Measurements from ENCODE around the gene MPZ. TPM values are rescaled to one million over a fixed set of nuclear protein-coding genes. Genes with fewer than 3 reads are reported as not detected.

MPZ gene
- total and polyA plus RNA-seq, 10 of the 15 experiments (the other 5 are each of a cell fraction or from before 2014, with no cell fraction given): 0.09 to 6.9 (median 4.7) TPM

DNA sequence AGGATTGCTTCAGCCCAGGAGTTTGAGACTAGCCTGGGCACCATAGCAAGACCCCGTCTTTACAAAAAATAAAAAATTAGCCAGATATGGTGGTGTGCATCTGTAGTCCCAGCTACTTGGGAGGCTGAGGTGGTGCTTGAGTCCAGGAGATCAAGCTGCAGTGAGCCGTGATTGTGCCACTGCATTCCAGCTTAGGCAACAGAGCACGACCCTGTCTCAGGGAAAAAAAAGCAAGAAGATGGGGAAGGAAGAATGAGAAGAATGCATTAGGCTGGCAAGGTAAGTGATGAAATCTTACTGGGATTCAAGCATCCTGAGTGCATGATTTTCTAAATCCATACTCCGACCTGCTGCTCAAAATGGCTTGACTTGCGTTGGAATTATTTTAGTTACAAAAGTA, 44.5 kb downstream of the MPZ start:
- peaks cover 12% of the 10 kb centered on the region for H3K4me1 ChIP-seq (ENCODE audit: control insufficient read depth, insufficient read depth, low read length)
- H3K4me2 ChIP-seq (ENCODE audit: control insufficient read depth, insufficient read depth): no peak overlapping the region
- ChIA-PET RAD21 (ENCODE audit: unreplicated experiment) (no interaction called here), POLR2A (interaction anchor here (0.6 to 1.0 kb wide), 2 partner anchors 83 kb away, joined by 3 to 4 read pairs; no protein-coding TSS in a partner anchor), SMC1A (ENCODE audit: uncharacterized antibody, unreplicated experiment) (no interaction called here), CTCF (interaction anchor here (0.6 to 2.0 kb wide), 2 partner anchors 20 to 29 kb away, joined by 3 to 7 read pairs; no protein-coding TSS in a partner anchor)
- DNase-seq (ENCODE audit: low read depth, low spot score): no peak
- intact Hi-C loops (cut with micrococcal nuclease; ENCODE audit: unreplicated experiment) (no loop called here), in situ Hi-C loops (cut with MboI) (no loop called here)
- no peak overlapping the region for H2AFZ ChIP-seq (ENCODE audit: control insufficient read depth, low read depth, low read length)
- H3K27me3 ChIP-seq (replicated peaks in 1 of 2; ENCODE audit: control insufficient read depth in 2 of 2, insufficient read depth in 2 of 2, low read length in 1 of 2): no peaks in the 10 kb centered on the region; a peak in 1 of 4 replicates
- FAIRE-seq: no peak
- ATAC-seq: no peak
- no peaks in the 10 kb centered on the region for H3K9me3 ChIP-seq (replicated peaks; ENCODE audit: control insufficient read depth, insufficient read depth, low read length)
- H3K27ac ChIP-seq (ENCODE audit: control insufficient read depth, insufficient read depth): no peak overlapping the region
- no peak overlapping the region for H3K9ac ChIP-seq (ENCODE audit: control insufficient read depth, insufficient read depth, low read length)
- H3K79me2 ChIP-seq (ENCODE audit: control insufficient read depth, insufficient read depth, low read length): no peaks in the 10 kb centered on the region
- BruUV-seq (replicated peaks): no TSS peak
- no peaks in the 10 kb centered on the region for H4K20me1 ChIP-seq (ENCODE audit: control insufficient read depth, insufficient read depth)
- no peaks in the 10 kb centered on the region for H3K36me3 ChIP-seq (ENCODE audit: control insufficient read depth in 2 of 2, insufficient read depth in 2 of 2, low read length in 1 of 2)
- H3K4me3 ChIP-seq: no peak overlapping the region
- 46% methylated on average over 5 of the region's 5 CpGs for WGBS (ENCODE audit: insufficient coverage, insufficient replicate concordance, low lambda C conversion rate, missing lambda C conversion rate)
- no peak for TF ChIP-seq IKZF1 (conservative IDR thresholded peaks at IDR 0.05)
- no peak for TF ChIP-seq SMAD1 (IDR thresholded peaks at IDR 0.05; ENCODE audit: low read depth, partially characterized antibody)
- TF ChIP-seq, protein P1, sequence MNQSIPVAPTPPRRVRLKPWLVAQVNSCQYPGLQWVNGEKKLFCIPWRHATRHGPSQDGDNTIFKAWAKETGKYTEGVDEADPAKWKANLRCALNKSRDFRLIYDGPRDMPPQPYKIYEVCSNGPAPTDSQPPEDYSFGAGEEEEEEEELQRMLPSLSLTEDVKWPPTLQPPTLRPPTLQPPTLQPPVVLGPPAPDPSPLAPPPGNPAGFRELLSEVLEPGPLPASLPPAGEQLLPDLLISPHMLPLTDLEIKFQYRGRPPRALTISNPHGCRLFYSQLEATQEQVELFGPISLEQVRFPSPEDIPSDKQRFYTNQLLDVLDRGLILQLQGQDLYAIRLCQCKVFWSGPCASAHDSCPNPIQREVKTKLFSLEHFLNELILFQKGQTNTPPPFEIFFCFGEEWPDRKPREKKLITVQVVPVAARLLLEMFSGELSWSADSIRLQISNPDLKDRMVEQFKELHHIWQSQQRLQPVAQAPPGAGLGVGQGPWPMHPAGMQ (IDR thresholded peaks at IDR 0.05; ENCODE audit: borderline replicate concordance): no peak
- TF ChIP-seq EGR1 (IDR thresholded peaks at IDR 0.05; ENCODE audit: borderline replicate concordance in 1 of 2, low read depth in 2 of 2, low read length in 2 of 2): no peak
- TF ChIP-seq, protein P2, sequence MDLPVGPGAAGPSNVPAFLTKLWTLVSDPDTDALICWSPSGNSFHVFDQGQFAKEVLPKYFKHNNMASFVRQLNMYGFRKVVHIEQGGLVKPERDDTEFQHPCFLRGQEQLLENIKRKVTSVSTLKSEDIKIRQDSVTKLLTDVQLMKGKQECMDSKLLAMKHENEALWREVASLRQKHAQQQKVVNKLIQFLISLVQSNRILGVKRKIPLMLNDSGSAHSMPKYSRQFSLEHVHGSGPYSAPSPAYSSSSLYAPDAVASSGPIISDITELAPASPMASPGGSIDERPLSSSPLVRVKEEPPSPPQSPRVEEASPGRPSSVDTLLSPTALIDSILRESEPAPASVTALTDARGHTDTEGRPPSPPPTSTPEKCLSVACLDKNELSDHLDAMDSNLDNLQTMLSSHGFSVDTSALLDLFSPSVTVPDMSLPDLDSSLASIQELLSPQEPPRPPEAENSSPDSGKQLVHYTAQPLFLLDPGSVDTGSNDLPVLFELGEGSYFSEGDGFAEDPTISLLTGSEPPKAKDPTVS (IDR thresholded peaks at IDR 0.05; ENCODE audit: low read depth, low read length): no peak
- TF ChIP-seq, protein P3, sequence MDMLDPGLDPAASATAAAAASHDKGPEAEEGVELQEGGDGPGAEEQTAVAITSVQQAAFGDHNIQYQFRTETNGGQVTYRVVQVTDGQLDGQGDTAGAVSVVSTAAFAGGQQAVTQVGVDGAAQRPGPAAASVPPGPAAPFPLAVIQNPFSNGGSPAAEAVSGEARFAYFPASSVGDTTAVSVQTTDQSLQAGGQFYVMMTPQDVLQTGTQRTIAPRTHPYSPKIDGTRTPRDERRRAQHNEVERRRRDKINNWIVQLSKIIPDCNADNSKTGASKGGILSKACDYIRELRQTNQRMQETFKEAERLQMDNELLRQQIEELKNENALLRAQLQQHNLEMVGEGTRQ (IDR thresholded peaks at IDR 0.05; ENCODE audit: borderline replicate concordance, low read depth, low read length): no peak
- TF ChIP-seq, protein P4, sequence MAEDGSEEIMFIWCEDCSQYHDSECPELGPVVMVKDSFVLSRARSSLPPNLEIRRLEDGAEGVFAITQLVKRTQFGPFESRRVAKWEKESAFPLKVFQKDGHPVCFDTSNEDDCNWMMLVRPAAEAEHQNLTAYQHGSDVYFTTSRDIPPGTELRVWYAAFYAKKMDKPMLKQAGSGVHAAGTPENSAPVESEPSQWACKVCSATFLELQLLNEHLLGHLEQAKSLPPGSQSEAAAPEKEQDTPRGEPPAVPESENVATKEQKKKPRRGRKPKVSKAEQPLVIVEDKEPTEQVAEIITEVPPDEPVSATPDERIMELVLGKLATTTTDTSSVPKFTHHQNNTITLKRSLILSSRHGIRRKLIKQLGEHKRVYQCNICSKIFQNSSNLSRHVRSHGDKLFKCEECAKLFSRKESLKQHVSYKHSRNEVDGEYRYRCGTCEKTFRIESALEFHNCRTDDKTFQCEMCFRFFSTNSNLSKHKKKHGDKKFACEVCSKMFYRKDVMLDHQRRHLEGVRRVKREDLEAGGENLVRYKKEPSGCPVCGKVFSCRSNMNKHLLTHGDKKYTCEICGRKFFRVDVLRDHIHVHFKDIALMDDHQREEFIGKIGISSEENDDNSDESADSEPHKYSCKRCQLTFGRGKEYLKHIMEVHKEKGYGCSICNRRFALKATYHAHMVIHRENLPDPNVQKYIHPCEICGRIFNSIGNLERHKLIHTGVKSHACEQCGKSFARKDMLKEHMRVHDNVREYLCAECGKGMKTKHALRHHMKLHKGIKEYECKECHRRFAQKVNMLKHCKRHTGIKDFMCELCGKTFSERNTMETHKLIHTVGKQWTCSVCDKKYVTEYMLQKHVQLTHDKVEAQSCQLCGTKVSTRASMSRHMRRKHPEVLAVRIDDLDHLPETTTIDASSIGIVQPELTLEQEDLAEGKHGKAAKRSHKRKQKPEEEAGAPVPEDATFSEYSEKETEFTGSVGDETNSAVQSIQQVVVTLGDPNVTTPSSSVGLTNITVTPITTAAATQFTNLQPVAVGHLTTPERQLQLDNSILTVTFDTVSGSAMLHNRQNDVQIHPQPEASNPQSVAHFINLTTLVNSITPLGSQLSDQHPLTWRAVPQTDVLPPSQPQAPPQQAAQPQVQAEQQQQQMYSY (CRISPR knock-in tag; IDR thresholded peaks at IDR 0.05): no peak
- TF ChIP-seq, protein P5, sequence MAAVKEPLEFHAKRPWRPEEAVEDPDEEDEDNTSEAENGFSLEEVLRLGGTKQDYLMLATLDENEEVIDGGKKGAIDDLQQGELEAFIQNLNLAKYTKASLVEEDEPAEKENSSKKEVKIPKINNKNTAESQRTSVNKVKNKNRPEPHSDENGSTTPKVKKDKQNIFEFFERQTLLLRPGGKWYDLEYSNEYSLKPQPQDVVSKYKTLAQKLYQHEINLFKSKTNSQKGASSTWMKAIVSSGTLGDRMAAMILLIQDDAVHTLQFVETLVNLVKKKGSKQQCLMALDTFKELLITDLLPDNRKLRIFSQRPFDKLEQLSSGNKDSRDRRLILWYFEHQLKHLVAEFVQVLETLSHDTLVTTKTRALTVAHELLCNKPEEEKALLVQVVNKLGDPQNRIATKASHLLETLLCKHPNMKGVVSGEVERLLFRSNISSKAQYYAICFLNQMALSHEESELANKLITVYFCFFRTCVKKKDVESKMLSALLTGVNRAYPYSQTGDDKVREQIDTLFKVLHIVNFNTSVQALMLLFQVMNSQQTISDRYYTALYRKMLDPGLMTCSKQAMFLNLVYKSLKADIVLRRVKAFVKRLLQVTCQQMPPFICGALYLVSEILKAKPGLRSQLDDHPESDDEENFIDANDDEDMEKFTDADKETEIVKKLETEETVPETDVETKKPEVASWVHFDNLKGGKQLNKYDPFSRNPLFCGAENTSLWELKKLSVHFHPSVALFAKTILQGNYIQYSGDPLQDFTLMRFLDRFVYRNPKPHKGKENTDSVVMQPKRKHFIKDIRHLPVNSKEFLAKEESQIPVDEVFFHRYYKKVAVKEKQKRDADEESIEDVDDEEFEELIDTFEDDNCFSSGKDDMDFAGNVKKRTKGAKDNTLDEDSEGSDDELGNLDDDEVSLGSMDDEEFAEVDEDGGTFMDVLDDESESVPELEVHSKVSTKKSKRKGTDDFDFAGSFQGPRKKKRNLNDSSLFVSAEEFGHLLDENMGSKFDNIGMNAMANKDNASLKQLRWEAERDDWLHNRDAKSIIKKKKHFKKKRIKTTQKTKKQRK (IDR thresholded peaks at IDR 0.05; ENCODE audit: low read depth, low read length): no peak
- TF ChIP-seq CHD2 (IDR thresholded peaks at IDR 0.05; ENCODE audit: borderline replicate concordance, low read depth, low read length): no peak
- no peak for TF ChIP-seq CBFB (IDR thresholded peaks at IDR 0.05; ENCODE audit: low read depth)
- TF ChIP-seq NRF1 (conservative IDR thresholded peaks at IDR 0.05; ENCODE audit: low read depth, low read length): no peak
- TF ChIP-seq CBX3 (IDR thresholded peaks at IDR 0.05; ENCODE audit: borderline replicate concordance, low read depth): no peak
- TF ChIP-seq TCF12 (IDR thresholded peaks at IDR 0.05; ENCODE audit: low read depth, low read length): no peak
- TF ChIP-seq CREB1 (IDR thresholded peaks at IDR 0.05; ENCODE audit: low read depth): no peak
